GM19238 (cell line): ENCODE results near the gene SCG5.
"Not testable (repeated sequence)": the region's sequence is repeated elsewhere in the genome, so short reads cannot be mapped to it uniquely, and the experiment has no call there.

Experiments
- DNase-seq: peaks from one replicate; pipeline ENCODE4 v3.0.0; 2011; ENCODE audit warnings: low spot score; ENCODE audit not compliant: insufficient read length

The SCG5 gene

DNA sequence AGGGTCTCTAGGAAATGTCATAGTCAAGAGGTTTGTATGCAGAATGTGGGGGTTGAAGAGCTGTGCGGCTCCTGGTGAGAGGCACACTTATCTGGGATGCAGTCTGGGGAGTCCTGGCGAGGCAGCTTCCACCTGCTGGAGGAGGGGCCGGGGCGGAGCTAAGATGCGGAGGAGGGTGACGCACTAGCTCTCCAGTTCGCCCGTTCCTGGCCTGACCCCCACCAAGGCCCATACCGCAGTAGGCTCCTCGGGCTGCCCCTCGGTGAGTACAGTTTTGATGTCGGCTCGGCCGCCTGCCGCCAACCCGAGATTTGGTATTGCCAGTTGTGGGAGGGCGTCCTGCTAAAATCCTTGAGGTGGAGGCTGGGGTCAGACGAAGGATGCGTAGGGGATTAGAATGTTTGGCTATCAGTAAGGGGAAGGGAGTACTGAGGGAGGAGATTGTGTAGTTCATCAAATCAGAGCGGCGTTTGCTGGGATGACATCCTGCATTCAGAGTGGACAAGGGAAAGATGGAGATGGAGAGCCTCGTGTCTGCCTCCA, at the start of gene SCG5:
Gene SCG5 (plus strand): TSS at position 194 of the 543 bp plus-strand sequence. CDS start 1,883 bp downstream, outside the sequence.
- DNase-seq, result no peak

- not testable (repeated sequence) for DNase-seq
Measured at GRCh38 chr15:32593151-32593550, 48.4 kb upstream of the SCG5 start, which contains the start of gene GOLGA8N. Gene GOLGA8N (plus strand): TSS chr15:32593456.

DNA sequence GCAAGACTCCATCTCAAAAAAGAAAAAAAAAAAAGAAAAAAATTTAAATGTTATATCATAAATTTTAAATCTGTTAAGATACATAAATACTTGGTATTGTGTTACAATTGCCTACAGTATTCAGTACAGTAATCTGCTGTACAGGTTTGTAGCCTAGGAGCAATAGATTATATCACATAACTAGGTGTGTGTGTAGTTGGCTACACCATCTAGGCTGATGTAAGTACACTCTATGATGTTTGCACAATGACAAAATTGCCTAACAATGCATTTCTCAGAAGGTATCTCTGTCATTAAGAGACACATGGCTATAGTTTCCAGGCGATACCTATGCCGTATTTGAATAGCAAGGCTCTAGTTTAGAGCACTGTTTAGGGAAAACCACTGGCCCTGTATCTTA, 32.0 kb upstream of the SCG5 start:
- DNase-seq, result not testable (repeated sequence)

DNA sequence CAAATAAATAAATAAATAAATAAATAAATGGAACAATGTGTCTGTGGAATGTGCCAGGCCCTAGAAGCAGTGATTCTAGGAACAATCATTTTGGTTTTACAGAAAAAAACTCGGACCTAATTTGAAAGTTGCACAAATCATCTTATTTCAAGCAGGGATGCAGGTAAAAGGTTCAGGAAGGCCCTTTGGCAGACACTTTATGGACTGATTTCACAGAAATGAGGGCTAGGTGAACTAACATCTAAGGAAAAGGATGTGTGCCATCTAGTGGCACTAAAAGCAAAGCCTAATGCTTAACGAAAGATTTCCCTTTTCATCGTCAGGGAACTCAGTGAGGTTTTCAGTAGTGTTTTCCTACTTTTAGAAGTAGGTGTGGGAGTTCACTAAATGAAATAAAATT, 30.8 kb upstream of the SCG5 start:
- not testable (repeated sequence) for DNase-seq

GRCh38 chr15:32614712-32615050, 26.8 kb upstream of the SCG5 start:
- DNase-seq, result not testable (repeated sequence)

- peak; percentile 27 for DNase-seq
Measured at GRCh38 chr15:32615051-32615870, 26.2 kb upstream of the SCG5 start, which contains the start of gene ARHGAP11A. Gene ARHGAP11A (plus strand): TSS chr15:32615504. CDS start chr15:32616212, 708 bp downstream.

- DNase-seq, result not testable (repeated sequence)
Measured at GRCh38 chr15:32615871-32616426, 25.6 kb upstream of the SCG5 start.

DNA sequence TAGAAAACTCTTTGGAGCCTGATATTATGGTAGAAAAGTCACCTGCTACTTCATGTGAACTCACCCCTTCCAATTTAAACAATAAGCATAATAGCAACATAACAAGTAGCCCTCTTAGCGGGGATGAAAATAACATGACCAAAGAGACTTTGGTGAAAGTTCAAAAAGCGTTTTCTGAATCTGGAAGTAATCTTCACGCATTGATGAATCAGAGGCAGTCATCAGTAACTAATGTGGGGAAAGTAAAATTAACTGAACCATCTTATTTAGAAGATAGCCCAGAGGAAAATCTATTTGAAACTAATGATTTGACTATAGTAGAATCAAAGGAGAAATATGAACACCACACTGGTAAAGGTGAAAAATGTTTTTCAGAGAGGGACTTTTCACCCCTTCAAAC, 5.1 kb upstream of the SCG5 start:
- DNase-seq, result no peak

- no peak for DNase-seq
Measured at GRCh38 chr15:32636908-32637567, 4.5 kb upstream of the SCG5 start.

- DNase-seq, result no peak
Measured at GRCh38 chr15:32637704-32638103, 3.8 kb upstream of the SCG5 start.

- DNase-seq, result no peak
Measured at GRCh38 chr15:32642667-32643435, 1.3 kb downstream of the SCG5 start.

DNA sequence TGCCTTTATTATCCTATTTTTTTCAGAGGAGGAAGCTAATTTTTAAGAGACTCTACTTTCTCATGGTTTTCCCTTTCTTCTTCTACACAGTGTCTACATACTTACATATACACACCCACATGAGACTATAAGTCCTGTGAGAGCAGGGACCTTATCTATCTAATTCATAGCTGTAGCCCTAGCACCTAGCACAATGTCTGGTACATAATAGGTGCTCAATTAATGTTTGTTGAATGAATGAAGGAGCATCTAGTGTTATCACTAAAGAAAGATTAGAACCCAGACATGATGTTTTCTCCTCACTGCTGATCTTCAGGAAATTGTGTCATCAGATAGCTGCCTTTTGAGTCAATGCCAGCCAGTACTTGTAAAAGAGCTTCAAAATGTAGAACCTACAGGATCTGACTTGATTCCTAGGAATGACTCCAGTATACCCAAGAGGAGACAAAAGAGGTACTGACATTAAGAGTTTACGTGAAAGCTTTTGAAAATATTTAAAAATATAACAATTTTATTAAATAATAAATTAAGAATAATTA, 2.5 kb downstream of the SCG5 start:
- no peak for DNase-seq

GRCh38 chr15:32646291-32646690, 4.8 kb downstream of the SCG5 start:
- DNase-seq, result no peak

- DNase-seq, result no peak
Measured at GRCh38 chr15:32649342-32649741, 7.8 kb downstream of the SCG5 start.

DNA sequence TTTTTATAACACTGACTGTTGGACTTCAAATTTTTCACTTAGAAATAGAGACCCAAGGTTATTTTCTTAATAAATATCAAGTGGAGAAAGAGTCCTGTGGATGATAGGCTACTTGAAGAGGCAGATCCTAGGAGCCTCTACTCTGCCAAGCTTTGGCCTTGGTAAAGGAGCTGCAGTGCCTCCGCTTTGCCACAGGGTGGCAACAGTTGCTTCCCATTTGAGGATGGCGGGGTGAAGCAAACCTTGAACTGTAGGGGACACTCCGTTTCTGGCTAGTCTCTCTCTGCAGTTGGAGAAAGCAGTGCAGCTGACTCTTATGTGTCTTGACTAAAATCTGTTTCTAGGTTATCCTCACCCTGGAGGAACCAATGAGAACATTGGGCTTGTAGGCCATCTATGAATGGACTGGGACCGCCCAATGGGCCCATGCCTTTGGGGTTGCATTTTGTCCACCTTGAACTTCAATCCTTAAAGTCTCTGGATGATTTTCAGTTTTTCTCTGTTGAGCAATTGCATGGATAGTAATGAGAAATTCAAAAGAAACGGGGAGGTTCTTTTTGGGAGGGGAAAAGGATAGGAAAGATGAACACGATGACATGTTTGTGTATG, 9.8 kb downstream of the SCG5 start:
- peak; percentile 46 for DNase-seq

GRCh38 chr15:32652178-32652577, 10.7 kb downstream of the SCG5 start:
- DNase-seq, result no peak

GRCh38 chr15:32656091-32656490, 14.6 kb downstream of the SCG5 start:
- no peak for DNase-seq

DNA sequence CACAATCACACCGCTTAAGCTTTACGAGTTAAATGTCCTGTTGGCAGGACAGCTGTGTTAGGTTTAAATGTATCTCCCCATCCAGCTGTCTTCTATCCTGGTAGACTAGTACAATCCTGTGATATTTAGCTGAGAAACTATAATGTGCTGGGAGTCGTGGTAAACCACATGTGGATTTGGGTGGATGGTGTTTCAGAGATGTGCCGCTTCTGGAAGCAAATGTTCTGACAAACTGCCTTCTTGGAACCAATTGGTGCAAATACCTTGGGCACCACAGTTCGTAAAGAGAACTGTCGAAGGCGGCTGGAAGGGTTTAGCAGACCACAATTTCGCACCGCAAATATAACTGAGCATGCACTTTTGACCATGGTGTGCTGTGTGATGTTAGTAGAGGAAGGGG, 15.0 kb downstream of the SCG5 start:
- DNase-seq, result no peak

DNA sequence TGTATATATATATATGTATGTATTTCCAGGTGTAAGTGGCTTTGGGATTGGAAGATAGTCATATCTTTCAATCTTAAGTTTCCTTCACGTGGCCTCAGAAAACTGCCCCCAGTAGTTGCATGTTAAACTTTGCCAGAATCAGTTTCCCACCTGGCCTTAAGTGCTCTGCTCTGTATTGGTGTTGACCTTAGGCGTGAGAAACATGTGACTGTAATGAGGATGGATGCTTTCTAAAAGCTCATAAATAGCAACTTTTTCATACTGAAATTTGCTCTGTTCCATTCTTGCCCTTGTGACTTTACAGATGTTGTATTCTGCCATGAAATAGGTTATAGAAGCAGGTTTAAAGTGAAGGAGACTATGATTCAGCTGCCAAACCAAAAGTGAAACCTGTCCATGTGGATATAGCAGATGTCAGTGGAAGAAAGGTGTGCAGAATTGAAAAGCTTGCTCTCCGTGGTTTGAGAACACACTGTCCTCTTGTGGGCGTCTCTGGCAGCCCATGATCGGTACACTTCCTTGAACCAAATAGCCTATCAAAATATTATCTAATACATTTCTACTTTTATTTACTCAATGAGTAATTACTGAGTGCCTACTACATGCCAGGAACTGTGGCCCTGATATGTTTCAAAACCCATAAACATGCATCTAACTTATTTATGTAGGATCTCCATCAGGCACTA, 15.8 kb downstream of the SCG5 start:
- peak; percentile 29 for DNase-seq

- no peak for DNase-seq
Measured at GRCh38 chr15:32657941-32658340, 16.4 kb downstream of the SCG5 start.
